KBM-7 (cell line): ENCODE measurements around the gene SMAD4.
"Not testable (repeated sequence)": the region's sequence is repeated elsewhere in the genome, so short reads cannot be mapped to it uniquely, and the experiment has no call there.

Source experiments
- DNase-seq: peaks from one replicate; pipeline ENCODE4 v3.0.0-alpha.2; 2015
- in situ Hi-C: fragments of 300-500 bp; cut with MboI; formaldehyde crosslinking; loops from 2 replicates; pipeline ENCODE4 v1.14.3; 2020; ENCODE audit warnings: low sequenced_read_pairs, low pct_unique_long_range_greater_than_20kb, mixed read lengths

Gene SMAD4

GRCh38 chr18:51053814-51054213 lies 23.8 kb downstream of the SMAD4 start:
- no peak for DNase-seq
- in situ Hi-C loops: no loop called here

- in situ Hi-C loops: no loop called here
- no peak for DNase-seq
Measured at GRCh38 chr18:51054764-51055163, 24.8 kb downstream of the SMAD4 start.

- in situ Hi-C loops: no loop called here
- DNase-seq: no peak
Measured at GRCh38 chr18:51059969-51060368, 30.0 kb downstream of the SMAD4 start.

- in situ Hi-C loops: no loop called here
- DNase-seq: no peak
Measured at GRCh38 chr18:51064256-51064655, 34.2 kb downstream of the SMAD4 start.

- in situ Hi-C loops: no loop called here
Measured at GRCh38 chr18:51066273-51066672, 36.3 kb downstream of the SMAD4 start.

GRCh38 chr18:51068105-51068504 lies 38.1 kb downstream of the SMAD4 start:
- in situ Hi-C loops: no loop called here
- DNase-seq: no peak

More at GRCh38 chr18:51066273-51066672, 36.3 kb downstream of the SMAD4 start:
- DNase-seq: no peak

- no peak for DNase-seq
- in situ Hi-C loops: no loop called here
Measured at GRCh38 chr18:51069885-51070284, 39.9 kb downstream of the SMAD4 start.

GRCh38 chr18:51070545-51070944 lies 40.5 kb downstream of the SMAD4 start:
- in situ Hi-C loops: no loop called here
- DNase-seq: no peak

GRCh38 chr18:51072586-51073313 lies 42.7 kb downstream of the SMAD4 start:
- no peak for DNase-seq
- in situ Hi-C loops: no loop called here

- peak; percentile 54 for DNase-seq
- in situ Hi-C loops: no loop called here
Measured at GRCh38 chr18:51074605-51075004, 44.6 kb downstream of the SMAD4 start.

- in situ Hi-C loops: no loop called here
- DNase-seq: no peak
Measured at GRCh38 chr18:51076503-51076902, 46.5 kb downstream of the SMAD4 start.

- no peak for DNase-seq
- in situ Hi-C loops: no loop called here
Measured at GRCh38 chr18:51077217-51077616, 47.2 kb downstream of the SMAD4 start.

- DNase-seq: no peak
- in situ Hi-C loops: no loop called here
Measured at GRCh38 chr18:51078026-51078425, 48.0 kb downstream of the SMAD4 start.

- no peak for DNase-seq
- in situ Hi-C loops: no loop called here
Measured at GRCh38 chr18:51082571-51083267, 52.7 kb downstream of the SMAD4 start.

- in situ Hi-C loops: no loop called here
Measured at GRCh38 chr18:51083398-51083797, 53.4 kb downstream of the SMAD4 start.

GRCh38 chr18:51088410-51088809 lies 58.4 kb downstream of the SMAD4 start:
- DNase-seq: no peak
- in situ Hi-C loops: no loop called here

More at GRCh38 chr18:51083398-51083797, 53.4 kb downstream of the SMAD4 start:
- no peak for DNase-seq

GRCh38 chr18:51089691-51090090 lies 59.7 kb downstream of the SMAD4 start:
- no peak for DNase-seq
- in situ Hi-C loops: no loop called here

- in situ Hi-C loops: no loop called here
- DNase-seq: no peak
Measured at GRCh38 chr18:51091270-51091669, 61.3 kb downstream of the SMAD4 start.

- no peak for DNase-seq
- in situ Hi-C loops: no loop called here
Measured at GRCh38 chr18:51092117-51092516, 62.1 kb downstream of the SMAD4 start.

GRCh38 chr18:51092967-51093366 lies 63.0 kb downstream of the SMAD4 start:
- DNase-seq, in situ Hi-C loops: not testable (repeated sequence)
